HepG2 (cell line): ENCODE measurements around the gene ITLN1. TPM values are rescaled to one million over a fixed set of nuclear protein-coding genes. Genes with fewer than 3 reads are reported as not detected.

Experiments
- MAFK ChIP-seq, 2 experiments: IDR thresholded peaks in 1 of 2; conservative IDR thresholded peaks in 1 of 2; 2 replicates each; pipeline ENCODE4 v1.6.1; 2011; ENCODE audit warnings: improper control_type of control experiment in 2 of 2, low read length in 2 of 2
- MAZ ChIP-seq, 2 experiments: sonication (generic) in 1 of 2; formaldehyde crosslinking in 1 of 2; IDR thresholded peaks; 2 replicates each; pipeline versions ENCODE4 v1.5.0 to v1.6.1; 2012 to 2020; ENCODE audit warnings: low read depth in 2 of 2, mild to moderate bottlenecking in 2 of 2, borderline replicate concordance in 1 of 2, improper control_type of control experiment in 1 of 2, low read length in 1 of 2, missing genetic modification reagents in 1 of 2, moderate library complexity in 1 of 2
- ZNF10 ChIP-seq: sonication (generic); formaldehyde crosslinking; IDR thresholded peaks from 2 replicates; pipeline ENCODE4 v1.4.0; 2020; ENCODE audit warnings: mild to moderate bottlenecking, low read depth, missing genetic modification reagents, borderline replicate concordance
- ZNF138 ChIP-seq: sonication (generic); formaldehyde crosslinking; IDR thresholded peaks from 2 replicates; pipeline ENCODE4 v1.5.0; 2020; ENCODE audit warnings: mild to moderate bottlenecking, low read depth, missing genetic modification reagents
- ZNF431 ChIP-seq: sonication (generic); formaldehyde crosslinking; IDR thresholded peaks from 2 replicates; pipeline ENCODE4 v1.9.0; 2022; ENCODE audit warnings: missing genetic modification reagents, low read depth, mild to moderate bottlenecking, borderline replicate concordance
- ZNF460 ChIP-seq: sonication (generic); formaldehyde crosslinking; IDR thresholded peaks from 2 replicates; pipeline ENCODE4 v1.5.1; 2020; ENCODE audit warnings: missing genetic modification reagents, mild to moderate bottlenecking, borderline replicate concordance
- polyA plus RNA-seq, 8 experiments: library from polyadenylated mRNA; depleted of rRNA in 3 of 8; stranded (reverse) in 7 of 8; unstranded in 1 of 8; fragments of >200 nt; fragmentation: Illumina TruSeq in 4 of 8; extraction: Trizol in 4 of 8; gene quantifications; 2 replicates each; pipeline versions ENCODE4 v1.2.1 to v1.2.3, GENCODE V29; 2011 to 2016; ENCODE audit warnings: low read depth in 4 of 8, missing spikeins in 1 of 8, mixed read lengths in 1 of 8; ENCODE audit not compliant: insufficient read depth in 1 of 8
- total RNA-seq, 5 experiments: library from RNA; depleted of rRNA; stranded (reverse); fragments of >200 nt; fragmentation: Illumina TruSeq; extraction: Trizol; gene quantifications; 2 replicates each; pipeline ENCODE4 v1.2.3, GENCODE V29; 2016; ENCODE audit warnings: low read depth in 1 of 5

ITLN1 gene
- total and polyA plus RNA-seq, 2 of the 13 experiments (the other 11 are each of a cell fraction or from before 2014, with no cell fraction given) = not detected

GRCh38 chr1:160826546-160826945, 58.4 kb downstream of the ITLN1 start (continued):
- TF ChIP-seq MAZ (IDR thresholded peaks at IDR 0.05; ENCODE audit: borderline replicate concordance, low read depth, low read length) (no peak), MAZ (CRISPR knock-in tag; IDR thresholded peaks at IDR 0.05; ENCODE audit: low read depth) (no peak), ZNF460 (CRISPR knock-in tag) (no peak), ZNF431 (CRISPR knock-in tag) (no peak), MAFK (conservative IDR thresholded peaks at IDR 0.05 in 1 of 2, IDR thresholded peaks at IDR 0.05 in 1 of 2; ENCODE audit: low read length in 2 of 2) (no peak), ZNF10 (CRISPR knock-in tag) (no peak), ZNF138 (CRISPR knock-in tag) (no peak)
- TF ChIP-seq, all 625 proteins: peak for 0

Other genes starting within 250 kb of the ITLN1 start
- gene SLAMF1, start 238.1 kb downstream of the ITLN1 start, total RNA-seq (2016; rRNA removed; fragmentation: Illumina TruSeq; extraction: Trizol) = not detected in 2 replicates
- gene SLAMF1, start 238.1 kb downstream of the ITLN1 start, polyA plus RNA-seq (2011; rRNA removed) = not detected in 2 replicates
- not detected in 2 replicates for gene CD48, start 173.4 kb downstream of the ITLN1 start, total RNA-seq (2016; rRNA removed; fragmentation: Illumina TruSeq; extraction: Trizol)
- not detected in 2 replicates for gene CD48, start 173.4 kb downstream of the ITLN1 start, polyA plus RNA-seq (2011; rRNA removed)
- gene SLAMF7, start 145.9 kb downstream of the ITLN1 start, total RNA-seq (2016; rRNA removed; fragmentation: Illumina TruSeq; extraction: Trizol) = not detected in 2 replicates
- not detected in 2 replicates for gene SLAMF7, start 145.9 kb downstream of the ITLN1 start, polyA plus RNA-seq (2011; rRNA removed)
- not detected in 2 replicates for gene LY9, start 89.0 kb downstream of the ITLN1 start, total RNA-seq (2016; rRNA removed; fragmentation: Illumina TruSeq; extraction: Trizol)
- gene LY9, start 89.0 kb downstream of the ITLN1 start, polyA plus RNA-seq (2011; rRNA removed) = not detected in 2 replicates
- gene CD244, start 22.3 kb downstream of the ITLN1 start, total RNA-seq (2016; rRNA removed; fragmentation: Illumina TruSeq; extraction: Trizol) = 0.09 TPM in 1 of 2 replicates, not detected in the other
- not detected in 2 replicates for gene CD244, start 22.3 kb downstream of the ITLN1 start, polyA plus RNA-seq (2011; rRNA removed)
- not detected in 2 replicates for gene ITLN2, start 69.6 kb upstream of the ITLN1 start, total RNA-seq (2016; rRNA removed; fragmentation: Illumina TruSeq; extraction: Trizol)
- gene ITLN2, start 69.6 kb upstream of the ITLN1 start, polyA plus RNA-seq (2011; rRNA removed) = not detected in 2 replicates
- 41.4 and 95.8 TPM in 2 replicates for gene F11R, start 136.0 kb upstream of the ITLN1 start, total RNA-seq (2016; rRNA removed; fragmentation: Illumina TruSeq; extraction: Trizol)
- 105 and 145 TPM in 2 replicates for gene F11R, start 136.0 kb upstream of the ITLN1 start, polyA plus RNA-seq (2011; rRNA removed)
- 0.31 TPM in 1 of 2 replicates, not detected in the other for gene TSTD1, start 153.8 kb upstream of the ITLN1 start, total RNA-seq (2016; rRNA removed; fragmentation: Illumina TruSeq; extraction: Trizol)
- 0.15 TPM in 1 of 2 replicates, not detected in the other for gene TSTD1, start 153.8 kb upstream of the ITLN1 start, polyA plus RNA-seq (2011; rRNA removed)
- gene USF1, start 160.8 kb upstream of the ITLN1 start, total RNA-seq (2016; rRNA removed; fragmentation: Illumina TruSeq; extraction: Trizol) = 32.2 and 39.4 TPM in 2 replicates
- gene USF1, start 160.8 kb upstream of the ITLN1 start, polyA plus RNA-seq (2011; rRNA removed) = 26.9 and 40.0 TPM in 2 replicates
- gene ARHGAP30, start 184.7 kb upstream of the ITLN1 start, total RNA-seq (2016; rRNA removed; fragmentation: Illumina TruSeq; extraction: Trizol) = 0.20 TPM in 1 of 2 replicates, not detected in the other
- gene ARHGAP30, start 184.7 kb upstream of the ITLN1 start, polyA plus RNA-seq (2011; rRNA removed) = 0.13 and 0.17 TPM in 2 replicates
- gene NECTIN4, start 204.4 kb upstream of the ITLN1 start, total RNA-seq (2016; rRNA removed; fragmentation: Illumina TruSeq; extraction: Trizol) = 12.3 and 12.4 TPM in 2 replicates
- gene NECTIN4, start 204.4 kb upstream of the ITLN1 start, polyA plus RNA-seq (2011; rRNA removed) = 5.9 and 9.2 TPM in 2 replicates
- 2.9 and 4.0 TPM in 2 replicates for gene KLHDC9, start 213.2 kb upstream of the ITLN1 start, total RNA-seq (2016; rRNA removed; fragmentation: Illumina TruSeq; extraction: Trizol)
- 2.6 and 2.9 TPM in 2 replicates for gene KLHDC9, start 213.2 kb upstream of the ITLN1 start, polyA plus RNA-seq (2011; rRNA removed)
- gene PFDN2, start 232.9 kb upstream of the ITLN1 start, total RNA-seq (2016; rRNA removed; fragmentation: Illumina TruSeq; extraction: Trizol) = 63.6 and 90.3 TPM in 2 replicates
- 51.0 and 62.6 TPM in 2 replicates for gene PFDN2, start 232.9 kb upstream of the ITLN1 start, polyA plus RNA-seq (2011; rRNA removed)
- 30.0 and 31.0 TPM in 2 replicates for gene NIT1, start 232.9 kb upstream of the ITLN1 start, total RNA-seq (2016; rRNA removed; fragmentation: Illumina TruSeq; extraction: Trizol)
- gene NIT1, start 232.9 kb upstream of the ITLN1 start, polyA plus RNA-seq (2011; rRNA removed) = 22.7 and 29.2 TPM in 2 replicates
- gene DEDD, start 247.5 kb upstream of the ITLN1 start, total RNA-seq (2016; rRNA removed; fragmentation: Illumina TruSeq; extraction: Trizol) = 12.6 and 14.0 TPM in 2 replicates
- gene DEDD, start 247.5 kb upstream of the ITLN1 start, polyA plus RNA-seq (2011; rRNA removed) = 27.8 and 31.2 TPM in 2 replicates